ENCODE data around the gene EXOC6B.

Gene EXOC6B

DNA sequence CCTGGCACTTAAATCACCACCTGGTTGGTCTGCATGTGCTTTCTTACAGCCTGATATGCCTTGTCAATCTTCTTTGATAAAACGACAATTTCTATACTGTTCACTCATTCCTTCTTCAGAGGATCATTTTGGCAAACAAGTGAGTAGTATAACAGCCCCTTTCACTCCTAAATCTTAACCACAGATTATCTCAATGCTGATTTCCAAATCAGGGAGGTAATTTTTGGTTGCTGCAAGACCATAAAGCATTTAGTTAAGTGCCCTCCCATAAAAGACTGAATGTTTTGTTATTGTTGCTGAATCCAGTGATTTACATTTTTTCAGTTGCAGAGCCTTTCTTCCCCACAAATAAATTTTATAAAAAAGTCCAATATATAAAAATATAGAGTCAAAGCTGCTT lies 549.0 kb downstream of the EXOC6B start:
- no peak overlapping the region for H3K4me3 ChIP-seq (ENCODE audit: low read length, poor library complexity, severe bottlenecking)
- H2AFZ ChIP-seq (ENCODE audit: low read length): no peak overlapping the region
- no peaks in the 10 kb centered on the region for H3K36me3 ChIP-seq (ENCODE audit: insufficient read depth, low read length)
- H3K79me2 ChIP-seq (ENCODE audit: insufficient read depth, low read length): no peaks in the 10 kb centered on the region
- H3K9ac ChIP-seq (ENCODE audit: low read depth, low read length, poor library complexity, severe bottlenecking): no peak overlapping the region
- H3K4me1 ChIP-seq (ENCODE audit: insufficient read depth, low read length, poor library complexity, severe bottlenecking): no peaks in the 10 kb centered on the region
- no peaks in the 10 kb centered on the region for H4K20me1 ChIP-seq (ENCODE audit: insufficient read depth, low read length, poor library complexity, severe bottlenecking)
- no peak overlapping the region for H3K4me2 ChIP-seq (ENCODE audit: low read depth, low read length, poor library complexity, severe bottlenecking)
- no peaks in the 10 kb centered on the region for H3K9me2 ChIP-seq (replicated peaks; ENCODE audit: low read depth, low read length)
- H3K27me3 ChIP-seq (ENCODE audit: insufficient read depth, low read length, poor library complexity, severe bottlenecking): no peaks in the 10 kb centered on the region
- TF ChIP-seq EZH2phosphoT487 (IDR thresholded peaks at IDR 0.05; ENCODE audit: borderline replicate concordance): no peak
- TF ChIP-seq, protein P1, sequence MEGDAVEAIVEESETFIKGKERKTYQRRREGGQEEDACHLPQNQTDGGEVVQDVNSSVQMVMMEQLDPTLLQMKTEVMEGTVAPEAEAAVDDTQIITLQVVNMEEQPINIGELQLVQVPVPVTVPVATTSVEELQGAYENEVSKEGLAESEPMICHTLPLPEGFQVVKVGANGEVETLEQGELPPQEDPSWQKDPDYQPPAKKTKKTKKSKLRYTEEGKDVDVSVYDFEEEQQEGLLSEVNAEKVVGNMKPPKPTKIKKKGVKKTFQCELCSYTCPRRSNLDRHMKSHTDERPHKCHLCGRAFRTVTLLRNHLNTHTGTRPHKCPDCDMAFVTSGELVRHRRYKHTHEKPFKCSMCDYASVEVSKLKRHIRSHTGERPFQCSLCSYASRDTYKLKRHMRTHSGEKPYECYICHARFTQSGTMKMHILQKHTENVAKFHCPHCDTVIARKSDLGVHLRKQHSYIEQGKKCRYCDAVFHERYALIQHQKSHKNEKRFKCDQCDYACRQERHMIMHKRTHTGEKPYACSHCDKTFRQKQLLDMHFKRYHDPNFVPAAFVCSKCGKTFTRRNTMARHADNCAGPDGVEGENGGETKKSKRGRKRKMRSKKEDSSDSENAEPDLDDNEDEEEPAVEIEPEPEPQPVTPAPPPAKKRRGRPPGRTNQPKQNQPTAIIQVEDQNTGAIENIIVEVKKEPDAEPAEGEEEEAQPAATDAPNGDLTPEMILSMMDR (conservative IDR thresholded peaks at IDR 0.05; ENCODE audit: low read length): no peak
- H3F3A ChIP-seq (ENCODE audit: low read depth): no peaks in the 10 kb centered on the region
- H3K9me3 ChIP-seq (ENCODE audit: insufficient read depth, low read depth, low read length): no peaks in the 10 kb centered on the region

DNA sequence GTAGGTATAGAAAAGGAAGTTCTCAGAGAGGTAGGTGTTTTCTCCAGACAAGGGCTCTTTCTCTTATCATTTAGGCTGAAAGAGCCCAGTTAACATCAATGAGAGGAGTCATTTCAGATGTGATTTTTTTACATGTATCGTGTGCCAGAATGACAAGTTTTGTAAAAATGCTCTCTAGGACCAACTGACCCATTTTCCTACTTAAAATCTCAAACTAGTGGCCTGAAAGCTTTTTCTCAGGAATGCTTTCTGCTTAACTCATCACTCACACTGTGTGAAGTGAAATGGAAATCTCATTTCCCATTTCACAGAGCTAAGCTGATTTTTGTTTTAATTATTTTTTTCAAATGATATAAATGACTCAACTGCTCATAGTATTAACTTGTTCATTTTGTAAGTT lies 549.5 kb downstream of the EXOC6B start:
- TF ChIP-seq EZH2phosphoT487 (IDR thresholded peaks at IDR 0.05; ENCODE audit: borderline replicate concordance): no peak
- TF ChIP-seq, protein P1 (conservative IDR thresholded peaks at IDR 0.05; ENCODE audit: low read length): no peak
- H3K4me2 ChIP-seq (ENCODE audit: low read depth, low read length, poor library complexity, severe bottlenecking): no peak overlapping the region
- H4K20me1 ChIP-seq (ENCODE audit: insufficient read depth, low read length, poor library complexity, severe bottlenecking): no peaks in the 10 kb centered on the region
- no peaks in the 10 kb centered on the region for H3K9me3 ChIP-seq (ENCODE audit: insufficient read depth, low read depth, low read length)
- no peaks in the 10 kb centered on the region for H3K27me3 ChIP-seq (ENCODE audit: insufficient read depth, low read length, poor library complexity, severe bottlenecking)
- H3K9me2 ChIP-seq (replicated peaks; ENCODE audit: low read depth, low read length): no peaks in the 10 kb centered on the region
- H3K4me3 ChIP-seq (ENCODE audit: low read length, poor library complexity, severe bottlenecking): no peak overlapping the region
- H3F3A ChIP-seq (ENCODE audit: low read depth): no peaks in the 10 kb centered on the region
- H3K36me3 ChIP-seq (ENCODE audit: insufficient read depth, low read length): no peaks in the 10 kb centered on the region
- no peaks in the 10 kb centered on the region for H3K79me2 ChIP-seq (ENCODE audit: insufficient read depth, low read length)
- H2AFZ ChIP-seq (ENCODE audit: low read length): no peak overlapping the region
- H3K9ac ChIP-seq (ENCODE audit: low read depth, low read length, poor library complexity, severe bottlenecking): no peak overlapping the region
- no peaks in the 10 kb centered on the region for H3K4me1 ChIP-seq (ENCODE audit: insufficient read depth, low read length, poor library complexity, severe bottlenecking)

DNA sequence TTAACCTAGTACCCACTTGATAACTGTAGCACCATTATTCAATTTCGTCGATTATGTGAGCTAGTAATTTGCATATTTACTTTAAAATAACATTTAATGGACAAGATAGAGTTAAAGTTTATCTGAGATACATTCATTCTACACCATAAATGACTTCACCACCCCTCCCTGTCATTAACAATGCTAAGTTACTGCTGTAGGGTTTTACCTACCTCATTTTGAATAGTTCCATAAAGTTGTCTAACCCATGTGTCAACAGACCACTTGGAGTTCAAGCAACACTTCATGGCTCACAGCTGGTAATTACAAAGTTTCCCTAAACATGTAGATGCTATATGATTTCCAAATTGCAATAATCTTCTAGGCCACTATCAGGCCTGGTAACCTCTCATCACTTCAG lies 550.7 kb downstream of the EXOC6B start:
- no peak overlapping the region for H3K4me3 ChIP-seq (ENCODE audit: low read length, poor library complexity, severe bottlenecking)
- no peaks in the 10 kb centered on the region for H3K27me3 ChIP-seq (ENCODE audit: insufficient read depth, low read length, poor library complexity, severe bottlenecking)
- no peaks in the 10 kb centered on the region for H3K9me3 ChIP-seq (ENCODE audit: insufficient read depth, low read depth, low read length)
- TF ChIP-seq EZH2phosphoT487 (IDR thresholded peaks at IDR 0.05; ENCODE audit: borderline replicate concordance): no peak
- TF ChIP-seq, protein P1 (conservative IDR thresholded peaks at IDR 0.05; ENCODE audit: low read length): no peak
- no peaks in the 10 kb centered on the region for H3F3A ChIP-seq (ENCODE audit: low read depth)
- H3K4me1 ChIP-seq (ENCODE audit: insufficient read depth, low read length, poor library complexity, severe bottlenecking): no peaks in the 10 kb centered on the region
- no peaks in the 10 kb centered on the region for H3K36me3 ChIP-seq (ENCODE audit: insufficient read depth, low read length)
- H3K79me2 ChIP-seq (ENCODE audit: insufficient read depth, low read length): no peaks in the 10 kb centered on the region
- no peak overlapping the region for H3K4me2 ChIP-seq (ENCODE audit: low read depth, low read length, poor library complexity, severe bottlenecking)
- no peaks in the 10 kb centered on the region for H4K20me1 ChIP-seq (ENCODE audit: insufficient read depth, low read length, poor library complexity, severe bottlenecking)
- H3K9ac ChIP-seq (ENCODE audit: low read depth, low read length, poor library complexity, severe bottlenecking): no peak overlapping the region
- no peak overlapping the region for H2AFZ ChIP-seq (ENCODE audit: low read length)
- H3K9me2 ChIP-seq (replicated peaks; ENCODE audit: low read depth, low read length): no peaks in the 10 kb centered on the region
